ENCODE results near the gene SMIM38. TPM values are rescaled to one million over a fixed set of nuclear protein-coding genes. Genes with fewer than 3 reads are reported as not detected.

SMIM38 gene
- total and polyA plus RNA-seq, 4 donors, result 0.19 to 1.2 (median 0.59) TPM

- WGBS (ENCODE audit: insufficient coverage), result 80% methylated on average over 27 of the region's 30 CpGs
- DNase-seq (ENCODE audit: low read depth in 4 of 6, low spot score in 6 of 6), result no peak
- Histone ChIP-seq H3K4me3 (ENCODE audit: low read depth, low read length) (no peak overlapping the region), H3K36me3 (ENCODE audit: control insufficient read depth, insufficient read depth, low read length) (no peaks in the 10 kb centered on the region), H3K9me3 (ENCODE audit: control insufficient read depth, insufficient read depth, low read length) (no peaks in the 10 kb centered on the region), H3K27me3 (ENCODE audit: control insufficient read depth, insufficient read depth, low read length) (peaks cover 9% of the 10 kb centered on the region), H3K27ac (ENCODE audit: low read depth, low read length) (no peak overlapping the region), H3K4me1 (ENCODE audit: control insufficient read depth, insufficient read depth, low read length) (peaks cover 26% of the 10 kb centered on the region)
Measured at GRCh38 chr11:69204941-69205742, 49.4 kb downstream of the SMIM38 start.

Other genes with a start within 250 kb of the SMIM38 start
- under 1 TPM in 1 of 2 donors, not detected in 1; 0.89 TPM for gene MRGPRD, start 174.9 kb upstream of the SMIM38 start, total RNA-seq
- not detected for gene MRGPRD, start 174.9 kb upstream of the SMIM38 start, polyA plus RNA-seq (ENCODE audit: insufficient read length in 2 of 2)
- 10 to 100 TPM; 13.4 to 28.6 TPM for gene MRGPRF, start 142.7 kb upstream of the SMIM38 start, total RNA-seq
- 10 to 100 TPM in 1 of 2 donors, 1 to 10 TPM in 1; 2.5 to 12.0 TPM for gene MRGPRF, start 142.7 kb upstream of the SMIM38 start, polyA plus RNA-seq (ENCODE audit: insufficient read length in 2 of 2)
- 10 to 100 TPM in 1 of 2 donors, 1 to 10 TPM in 1; 8.7 to 13.8 TPM for gene TPCN2, start 107.0 kb upstream of the SMIM38 start, total RNA-seq
- gene TPCN2, start 107.0 kb upstream of the SMIM38 start, polyA plus RNA-seq (ENCODE audit: insufficient read length in 2 of 2), result 10 to 100 TPM; 16.8 to 25.9 TPM
- gene MYEOV, start 138.2 kb downstream of the SMIM38 start, total RNA-seq, result under 1 TPM in 1 of 2 donors, not detected in 1; 0.39 TPM
- not detected for gene MYEOV, start 138.2 kb downstream of the SMIM38 start, polyA plus RNA-seq (ENCODE audit: insufficient read length in 2 of 2)

Data from spinal cord (tissue), 10 donors.